RWPE2 (cell line): ENCODE measurements around the gene KCNK17.

Source experiments
- ATAC-seq: fragments of 200-7000 bp; cut with Tn5 transposase; 3 replicates; pipeline ENCODE4 v1.9.1; 2021; ENCODE audit warnings: low read depth
- DNase-seq: peaks from one replicate; pipeline ENCODE4 v3.0.0-alpha.2; 2020; ENCODE audit warnings: low spot score
- H3K27ac ChIP-seq: fragments of 450-650 bp; 2 replicates; pipeline ENCODE4 v1.5.1; 2017; ENCODE audit warnings: mild to moderate bottlenecking; ENCODE audit not compliant: poor library complexity, severe bottlenecking
- H3K27me3 ChIP-seq: fragments of 250-450 bp; sonication (Bioruptor Pico); 2 replicates; pipeline ENCODE4 v1.5.1; 2021; ENCODE audit warnings: mild to moderate bottlenecking, moderate library complexity; ENCODE audit not compliant: insufficient read depth, poor library complexity, severe bottlenecking
- H3K36me3 ChIP-seq: fragments of 250-450 bp; sonication (Bioruptor Pico); 2 replicates; pipeline ENCODE4 v1.5.1; 2020; ENCODE audit warnings: low read depth, mild to moderate bottlenecking, moderate library complexity
- H3K4me1 ChIP-seq: fragments of 250-450 bp; sonication (Bioruptor Pico); 2 replicates; pipeline ENCODE4 v1.5.1; 2021; ENCODE audit warnings: mild to moderate bottlenecking, moderate library complexity; ENCODE audit not compliant: insufficient read depth, poor library complexity, severe bottlenecking
- H3K4me3 ChIP-seq: fragments of 250-450 bp; sonication (Bioruptor Pico); 2 replicates; pipeline ENCODE4 v1.5.1; 2021; ENCODE audit warnings: mild to moderate bottlenecking, moderate library complexity; ENCODE audit not compliant: severe bottlenecking
- H3K9me3 ChIP-seq: fragments of 250-450 bp; sonication (Bioruptor Pico); 2 replicates; pipeline ENCODE4 v1.5.1; 2021; ENCODE audit warnings: mild to moderate bottlenecking, moderate library complexity; ENCODE audit not compliant: severe bottlenecking
- TF ChIP-seq, protein P1 (sequence below): fragments of 450-650 bp; IDR thresholded peaks from one replicate; pipeline ENCODE4 v1.5.1; 2017; ENCODE audit warnings: mild to moderate bottlenecking, moderate library complexity; ENCODE audit not compliant: poor library complexity, severe bottlenecking

KCNK17 gene

DNA sequence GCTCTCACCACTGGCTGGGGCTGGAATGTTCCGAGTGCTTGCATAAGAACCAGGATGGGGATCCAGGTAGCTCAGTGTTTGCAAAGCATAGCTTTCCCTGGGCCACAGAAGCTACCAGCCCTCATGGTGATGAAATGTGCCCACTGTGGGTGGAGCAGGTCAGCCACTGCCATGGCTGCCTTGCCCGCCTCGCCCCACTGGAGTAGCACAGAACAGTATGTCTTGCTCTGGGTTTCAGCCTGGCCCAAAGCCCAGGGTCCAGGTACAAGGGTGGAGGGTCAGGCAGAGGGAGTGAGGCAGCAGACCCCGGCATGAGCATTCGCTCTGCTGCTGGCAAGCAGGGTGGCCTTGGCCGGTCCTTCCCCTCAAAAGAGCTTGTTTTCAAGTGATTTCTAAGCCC, 34.7 kb downstream of the KCNK17 start:
- no peaks in the 10 kb centered on the region for H3K36me3 ChIP-seq
- H3K27ac ChIP-seq: peak overlapping the region; percentile 57
- DNase-seq (no peak), ATAC-seq (no peak)
- no peaks in the 10 kb centered on the region for H3K27me3 ChIP-seq
- TF ChIP-seq, protein P1, sequence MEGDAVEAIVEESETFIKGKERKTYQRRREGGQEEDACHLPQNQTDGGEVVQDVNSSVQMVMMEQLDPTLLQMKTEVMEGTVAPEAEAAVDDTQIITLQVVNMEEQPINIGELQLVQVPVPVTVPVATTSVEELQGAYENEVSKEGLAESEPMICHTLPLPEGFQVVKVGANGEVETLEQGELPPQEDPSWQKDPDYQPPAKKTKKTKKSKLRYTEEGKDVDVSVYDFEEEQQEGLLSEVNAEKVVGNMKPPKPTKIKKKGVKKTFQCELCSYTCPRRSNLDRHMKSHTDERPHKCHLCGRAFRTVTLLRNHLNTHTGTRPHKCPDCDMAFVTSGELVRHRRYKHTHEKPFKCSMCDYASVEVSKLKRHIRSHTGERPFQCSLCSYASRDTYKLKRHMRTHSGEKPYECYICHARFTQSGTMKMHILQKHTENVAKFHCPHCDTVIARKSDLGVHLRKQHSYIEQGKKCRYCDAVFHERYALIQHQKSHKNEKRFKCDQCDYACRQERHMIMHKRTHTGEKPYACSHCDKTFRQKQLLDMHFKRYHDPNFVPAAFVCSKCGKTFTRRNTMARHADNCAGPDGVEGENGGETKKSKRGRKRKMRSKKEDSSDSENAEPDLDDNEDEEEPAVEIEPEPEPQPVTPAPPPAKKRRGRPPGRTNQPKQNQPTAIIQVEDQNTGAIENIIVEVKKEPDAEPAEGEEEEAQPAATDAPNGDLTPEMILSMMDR: no peak
- no peak overlapping the region for H3K4me3 ChIP-seq
- no peaks in the 10 kb centered on the region for H3K9me3 ChIP-seq
- H3K4me1 ChIP-seq: peaks cover 9% of the 10 kb centered on the region

DNA sequence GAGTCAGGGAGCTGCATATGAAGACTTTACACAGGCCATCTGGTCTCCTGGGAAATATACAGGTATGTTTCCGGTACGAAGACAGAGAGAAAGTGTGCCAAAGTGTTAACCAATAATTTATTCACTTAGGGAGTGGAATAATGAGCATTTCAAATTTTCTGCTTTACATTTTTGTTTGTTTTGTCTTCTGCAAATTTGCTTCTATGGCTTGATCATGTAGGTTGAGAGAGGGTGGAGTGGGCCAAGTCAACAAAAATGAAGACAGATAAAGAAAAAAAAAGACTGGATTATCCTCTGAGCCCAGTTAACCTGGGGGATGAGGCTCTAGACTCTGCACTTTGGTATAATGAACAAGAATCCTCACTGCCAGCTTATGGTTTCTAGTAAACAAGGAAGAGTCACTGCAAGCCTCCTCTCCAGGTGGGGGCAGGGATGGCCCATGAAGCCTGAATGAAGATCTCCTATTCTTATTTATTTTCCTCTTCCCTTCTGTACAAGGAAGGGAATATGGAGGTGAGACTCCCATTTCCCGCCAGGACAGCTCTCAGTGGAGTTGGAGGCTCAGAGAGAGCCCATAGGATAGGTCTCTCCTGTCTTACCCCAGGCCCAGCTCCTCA, 37.7 kb downstream of the KCNK17 start:
- ATAC-seq (no peak), DNase-seq (no peak)
- H3K27me3 ChIP-seq: no peaks in the 10 kb centered on the region
- no peak overlapping the region for H3K4me3 ChIP-seq
- TF ChIP-seq, protein P1: no peak
- no peak overlapping the region for H3K27ac ChIP-seq
- H3K9me3 ChIP-seq: no peaks in the 10 kb centered on the region
- peaks cover 9% of the 10 kb centered on the region for H3K4me1 ChIP-seq
- H3K36me3 ChIP-seq: no peaks in the 10 kb centered on the region

DNA sequence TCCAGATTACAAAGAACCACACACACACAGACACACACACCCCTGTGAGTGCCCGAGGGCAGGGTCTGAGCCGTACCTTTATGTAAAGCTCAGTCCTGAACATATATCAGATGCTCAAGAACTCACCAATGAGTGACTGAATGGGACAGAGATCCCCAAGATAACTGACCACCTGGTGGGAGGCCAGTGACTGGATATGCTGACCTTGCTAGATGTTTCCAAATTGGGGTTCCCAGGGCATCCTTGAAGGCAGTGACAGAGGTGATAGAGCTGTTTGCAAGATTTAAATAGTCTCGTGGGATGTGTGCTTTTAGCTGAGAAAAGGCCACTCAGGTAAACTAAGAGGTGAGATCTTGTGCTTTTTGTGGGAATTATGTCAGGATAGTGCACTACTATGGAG, 39.3 kb downstream of the KCNK17 start:
- no peaks in the 10 kb centered on the region for H3K36me3 ChIP-seq
- TF ChIP-seq, protein P1: no peak
- H3K9me3 ChIP-seq: no peaks in the 10 kb centered on the region

DNA sequence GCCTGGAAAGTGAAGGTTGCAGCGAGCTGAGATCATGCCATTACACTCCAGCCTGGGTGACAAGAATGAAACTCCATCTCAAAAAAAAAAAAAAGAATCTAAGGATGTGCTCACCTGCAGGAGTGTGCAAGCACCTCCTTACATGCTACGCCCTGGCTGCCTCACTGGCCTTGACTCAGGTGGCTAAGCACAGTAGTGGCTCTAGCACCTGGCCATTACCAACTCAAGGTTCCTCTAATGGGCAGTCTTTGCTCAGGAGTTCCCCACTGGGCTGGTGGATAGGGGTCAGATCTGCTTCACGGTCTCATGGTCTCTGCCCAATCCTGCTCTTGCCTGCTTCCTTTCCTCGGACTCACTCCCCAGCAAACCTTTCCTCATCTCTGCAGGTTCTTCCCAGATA, 39.7 kb downstream of the KCNK17 start:
- no peaks in the 10 kb centered on the region for H3K9me3 ChIP-seq
- H3K4me1 ChIP-seq: no peaks in the 10 kb centered on the region
- H3K27ac ChIP-seq: no peak overlapping the region
- H3K27me3 ChIP-seq: no peaks in the 10 kb centered on the region
- TF ChIP-seq, protein P1: no peak
- DNase-seq: no peak
- H3K4me3 ChIP-seq: no peak overlapping the region
- no peaks in the 10 kb centered on the region for H3K36me3 ChIP-seq
- no peak for ATAC-seq

More for the DNA sequence above, 39.3 kb downstream of the KCNK17 start:
- no peak for DNase-seq
- no peaks in the 10 kb centered on the region for H3K27me3 ChIP-seq
- H3K4me1 ChIP-seq: peaks cover 3% of the 10 kb centered on the region
- H3K27ac ChIP-seq: no peak overlapping the region
- no peak for ATAC-seq
- H3K4me3 ChIP-seq: no peak overlapping the region

DNA sequence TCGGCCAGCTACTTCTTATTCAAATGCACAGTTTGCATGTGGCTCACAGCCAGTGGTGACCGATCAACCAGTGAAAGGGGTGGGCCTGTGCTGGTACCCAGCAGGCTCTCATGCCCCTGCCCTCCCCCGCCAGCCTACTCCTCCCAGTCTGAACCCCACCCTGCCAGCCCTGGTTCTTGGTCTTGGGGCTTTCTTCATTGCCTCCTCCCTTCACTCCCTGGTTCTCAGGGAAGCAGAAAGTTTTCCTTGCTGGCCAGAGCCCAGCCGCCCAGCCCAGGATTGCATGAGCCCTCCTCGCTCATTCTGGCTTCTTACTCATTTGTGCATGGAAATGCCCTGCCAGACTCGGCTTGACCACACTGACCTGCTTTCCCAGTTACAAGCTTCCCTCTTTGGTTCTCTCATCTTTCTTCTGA, 40.8 kb downstream of the KCNK17 start:
- TF ChIP-seq, protein P1: no peak
- no peak overlapping the region for H3K27ac ChIP-seq
- H3K4me1 ChIP-seq: no peaks in the 10 kb centered on the region
- H3K4me3 ChIP-seq: no peak overlapping the region
- no peak for DNase-seq
- H3K27me3 ChIP-seq: no peaks in the 10 kb centered on the region
- ATAC-seq: no peak
- H3K36me3 ChIP-seq: no peaks in the 10 kb centered on the region
- H3K9me3 ChIP-seq: no peaks in the 10 kb centered on the region
